Mesothelial cell of epicardium (in vitro differentiated cells): ENCODE results near the gene ETF1. TPM values are rescaled to one million over a fixed set of nuclear protein-coding genes. Genes with fewer than 3 reads are reported as not detected.

ENCODE experiments used
- DNase-seq, 2 experiments: peaks; one replicate each; pipeline ENCODE4 v3.0.0; 2021; ENCODE audit warnings: low spot score in 2 of 2; ENCODE audit not compliant: unreplicated experiment in 2 of 2
- H3K27ac Mint-ChIP-seq: 2 replicates; pipeline ENCODE4 v1.8.0; 2021; ENCODE audit warnings: mixed read lengths
- H3K27me3 Mint-ChIP-seq: 2 replicates; pipeline ENCODE4 v1.8.0; 2021; ENCODE audit warnings: low read depth, mixed read lengths
- H3K36me3 Mint-ChIP-seq: 2 replicates; pipeline ENCODE4 v1.8.0; 2021; ENCODE audit warnings: mixed read lengths
- H3K4me1 Mint-ChIP-seq: 2 replicates; pipeline ENCODE4 v1.8.0; 2021; ENCODE audit warnings: mixed read lengths
- H3K4me3 Mint-ChIP-seq: 2 replicates; pipeline ENCODE4 v1.8.0; 2021; ENCODE audit warnings: mild to moderate bottlenecking, moderate library complexity, mixed read lengths
- H3K9me3 Mint-ChIP-seq: 2 replicates; pipeline ENCODE4 v1.8.0; 2021; ENCODE audit warnings: mixed read lengths
- total RNA-seq: library from RNA; stranded (reverse); gene quantifications from 3 replicates; pipeline ENCODE4 v1.2.1, GENCODE V29; 2021
- TF ChIP-seq, protein P1 (sequence below): fragments of 200-600 bp; sonication (generic); IDR thresholded peaks from one replicate; pipeline ENCODE4 v1.5.0; 2021; ENCODE audit warnings: antibody characterized with exemption; ENCODE audit not compliant: unreplicated experiment

Gene ETF1
- total RNA-seq, 1 donor from 2014 or later: 77.7 TPM

DNA sequence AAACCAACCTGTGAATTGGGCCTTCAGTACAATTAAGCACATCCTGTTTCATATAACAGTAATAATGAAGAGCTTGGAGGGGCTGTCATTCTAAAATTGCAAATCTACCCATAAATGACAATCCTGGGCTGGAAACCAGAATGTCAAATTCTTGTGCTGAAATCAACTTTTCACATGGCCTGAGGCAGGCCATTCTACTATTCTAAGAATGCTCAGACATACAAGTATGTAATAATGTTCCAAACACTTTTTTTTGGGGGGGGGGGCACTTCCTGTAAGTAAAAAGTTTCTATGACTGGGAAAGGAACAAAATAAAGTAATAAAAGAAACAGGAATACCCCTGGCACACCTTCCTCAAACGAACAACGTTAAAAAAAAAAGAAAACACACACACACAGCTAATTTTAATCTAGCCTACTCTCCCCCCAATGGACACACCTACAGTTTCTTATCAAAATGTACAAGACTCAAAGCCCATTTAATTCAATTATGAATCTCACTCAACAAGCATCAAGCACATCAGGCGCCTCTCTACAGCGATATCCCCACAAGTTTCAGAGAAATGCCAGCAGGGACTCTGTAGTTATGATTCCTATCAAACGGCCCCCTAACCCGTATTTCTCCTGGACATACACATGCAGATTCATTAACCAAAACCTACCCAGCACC, 1.4 kb downstream of the ETF1 start:
- no peak for DNase-seq
- Mint-ChIP-seq H3K27ac (peak overlapping the region; percentile 100), H3K4me3 (peak overlapping the region; percentile 99), H3K36me3 (no peaks in the 10 kb centered on the region), H3K4me1 (peaks cover 44% of the 10 kb centered on the region), H3K27me3 (no peaks in the 10 kb centered on the region), H3K9me3 (no peaks in the 10 kb centered on the region)
- TF ChIP-seq, protein P1, sequence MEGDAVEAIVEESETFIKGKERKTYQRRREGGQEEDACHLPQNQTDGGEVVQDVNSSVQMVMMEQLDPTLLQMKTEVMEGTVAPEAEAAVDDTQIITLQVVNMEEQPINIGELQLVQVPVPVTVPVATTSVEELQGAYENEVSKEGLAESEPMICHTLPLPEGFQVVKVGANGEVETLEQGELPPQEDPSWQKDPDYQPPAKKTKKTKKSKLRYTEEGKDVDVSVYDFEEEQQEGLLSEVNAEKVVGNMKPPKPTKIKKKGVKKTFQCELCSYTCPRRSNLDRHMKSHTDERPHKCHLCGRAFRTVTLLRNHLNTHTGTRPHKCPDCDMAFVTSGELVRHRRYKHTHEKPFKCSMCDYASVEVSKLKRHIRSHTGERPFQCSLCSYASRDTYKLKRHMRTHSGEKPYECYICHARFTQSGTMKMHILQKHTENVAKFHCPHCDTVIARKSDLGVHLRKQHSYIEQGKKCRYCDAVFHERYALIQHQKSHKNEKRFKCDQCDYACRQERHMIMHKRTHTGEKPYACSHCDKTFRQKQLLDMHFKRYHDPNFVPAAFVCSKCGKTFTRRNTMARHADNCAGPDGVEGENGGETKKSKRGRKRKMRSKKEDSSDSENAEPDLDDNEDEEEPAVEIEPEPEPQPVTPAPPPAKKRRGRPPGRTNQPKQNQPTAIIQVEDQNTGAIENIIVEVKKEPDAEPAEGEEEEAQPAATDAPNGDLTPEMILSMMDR: no peak

DNA sequence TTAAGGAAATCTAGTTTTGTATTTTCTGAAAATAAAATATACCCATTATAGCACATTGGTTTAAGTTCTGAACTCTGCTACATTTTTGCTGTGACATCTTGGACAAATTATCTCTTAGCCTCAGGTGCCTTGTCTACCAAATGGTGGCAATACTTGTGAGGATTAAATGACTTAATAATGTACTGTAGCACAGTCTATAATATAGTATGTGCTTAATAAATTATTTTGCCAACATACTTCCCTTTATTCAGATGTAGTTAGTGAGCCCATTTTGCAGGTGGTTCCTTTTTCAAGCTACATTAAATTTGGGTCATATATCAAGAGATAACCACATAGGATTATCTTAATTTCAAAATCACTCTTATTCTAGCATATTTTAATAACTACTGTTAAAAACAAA, 3.2 kb downstream of the ETF1 start:
- Mint-ChIP-seq H3K27ac (peak overlapping the region; percentile 37), H3K4me1 (peaks cover 32% of the 10 kb centered on the region), H3K36me3 (peaks cover 5% of the 10 kb centered on the region), H3K27me3 (no peaks in the 10 kb centered on the region), H3K4me3 (no peak overlapping the region), H3K9me3 (no peaks in the 10 kb centered on the region)
- DNase-seq: no peak
- TF ChIP-seq, protein P1: no peak

DNA sequence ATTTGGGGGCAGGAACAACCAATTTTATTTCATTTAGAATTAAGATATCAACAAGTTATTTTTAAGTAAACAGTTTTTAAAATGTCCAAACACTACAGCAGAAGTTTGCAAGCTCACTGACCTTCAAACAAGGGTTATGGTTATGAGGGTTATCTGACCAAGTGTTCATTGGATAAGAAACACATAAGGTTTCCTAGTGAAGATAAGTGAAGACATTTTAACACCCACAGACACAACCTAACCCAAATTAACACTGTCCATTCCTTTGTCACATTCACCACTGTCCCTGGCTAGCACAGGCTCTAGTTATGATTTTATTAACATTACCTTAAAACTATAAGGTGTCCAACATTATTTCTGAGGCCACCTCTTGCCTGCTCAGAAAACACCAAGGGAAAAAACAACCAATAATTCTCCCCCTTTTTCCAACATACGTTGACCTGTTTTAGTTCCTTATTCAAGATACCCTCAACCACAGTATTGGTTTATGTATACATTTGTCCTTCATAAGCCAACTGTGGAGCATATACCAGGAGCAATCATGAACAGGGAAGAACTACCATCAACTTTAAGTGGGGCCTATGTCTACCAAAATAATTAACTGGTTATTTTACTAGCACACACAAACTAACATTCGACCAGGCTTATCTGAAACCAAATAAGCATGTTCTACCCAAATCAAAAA, 4.0 kb downstream of the ETF1 start:
- Mint-ChIP-seq H3K4me3 (no peak overlapping the region), H3K27ac (no peak overlapping the region), H3K9me3 (no peaks in the 10 kb centered on the region)

DNA sequence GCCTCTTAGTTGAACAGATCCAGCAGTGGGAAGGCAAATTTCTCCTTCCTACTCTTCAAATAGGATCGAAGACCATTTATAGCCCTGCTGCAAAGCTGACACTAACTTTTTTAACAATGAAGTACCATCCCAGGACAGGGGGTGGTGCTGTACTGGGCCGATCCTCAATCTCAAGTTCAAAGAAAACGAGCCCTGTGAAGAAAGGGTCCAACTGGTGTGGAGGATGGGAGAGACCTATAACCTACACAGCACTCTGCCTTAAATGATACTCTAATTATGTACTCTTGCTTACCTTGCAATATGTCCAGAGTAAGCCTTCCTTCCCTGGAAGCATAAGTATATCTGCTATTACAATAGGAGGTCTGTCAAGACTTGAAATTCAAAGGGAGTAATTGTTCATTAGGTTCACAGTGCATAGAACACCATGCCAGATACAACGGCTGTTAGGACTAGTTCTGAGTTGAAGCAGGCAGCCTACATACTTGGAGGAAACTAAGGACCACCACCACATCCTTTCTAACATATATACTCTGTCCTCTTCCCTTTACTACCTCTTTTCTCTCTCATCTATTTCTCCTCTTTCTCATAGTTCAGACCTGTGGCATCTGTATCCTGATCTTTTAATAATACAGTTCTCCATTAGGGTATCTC, 6.2 kb downstream of the ETF1 start:
- H3K27me3 Mint-ChIP-seq: no peaks in the 10 kb centered on the region
- no peak for DNase-seq
- H3K27ac Mint-ChIP-seq: peak overlapping the region; percentile 5
- no peaks in the 10 kb centered on the region for H3K9me3 Mint-ChIP-seq
- TF ChIP-seq, protein P1: peak; percentile 46
- H3K4me3 Mint-ChIP-seq: no peak overlapping the region
- H3K4me1 Mint-ChIP-seq: peaks cover 19% of the 10 kb centered on the region
- peaks cover 23% of the 10 kb centered on the region for H3K36me3 Mint-ChIP-seq

More for the DNA sequence above, 4.0 kb downstream of the ETF1 start:
- no peaks in the 10 kb centered on the region for H3K27me3 Mint-ChIP-seq
- no peak for DNase-seq
- TF ChIP-seq, protein P1: no peak
- peaks cover 25% of the 10 kb centered on the region for H3K4me1 Mint-ChIP-seq
- peaks cover 7% of the 10 kb centered on the region for H3K36me3 Mint-ChIP-seq

DNA sequence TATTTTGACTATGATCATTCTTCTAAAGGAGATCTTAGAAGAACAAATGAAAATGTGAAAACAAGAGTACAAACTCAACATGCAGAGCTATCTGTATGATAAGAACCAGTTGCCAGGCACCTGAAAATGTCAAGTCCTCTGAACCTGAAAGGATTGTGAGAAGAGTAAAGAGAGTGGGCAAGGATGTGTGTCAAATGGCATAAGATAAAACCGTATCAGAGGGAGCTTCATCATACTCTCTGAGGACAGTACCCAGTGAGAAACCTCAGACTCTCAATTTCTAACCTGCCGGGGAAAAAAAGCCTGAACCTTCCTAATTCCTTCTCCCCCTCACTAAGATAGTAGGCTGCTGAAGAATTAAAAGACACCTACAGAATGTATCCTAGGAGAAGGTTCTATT, 6.8 kb downstream of the ETF1 start:
- TF ChIP-seq, protein P1: no peak
- H3K27me3 Mint-ChIP-seq: no peaks in the 10 kb centered on the region
- DNase-seq: no peak
- H3K4me3 Mint-ChIP-seq: no peak overlapping the region
- H3K9me3 Mint-ChIP-seq: no peaks in the 10 kb centered on the region
- H3K27ac Mint-ChIP-seq: peak overlapping the region; percentile 67
- H3K36me3 Mint-ChIP-seq: peaks cover 23% of the 10 kb centered on the region
- H3K4me1 Mint-ChIP-seq: peaks cover 13% of the 10 kb centered on the region
